ENCODE results near the gene SLC29A1.
A peak's percentile ranks its signal among the peaks of the same experiment; 100 is the strongest.
"Not testable (repeated sequence)": the region's sequence is repeated elsewhere in the genome, so short reads cannot be mapped to it uniquely, and the experiment has no call there.

SLC29A1 gene

DNA sequence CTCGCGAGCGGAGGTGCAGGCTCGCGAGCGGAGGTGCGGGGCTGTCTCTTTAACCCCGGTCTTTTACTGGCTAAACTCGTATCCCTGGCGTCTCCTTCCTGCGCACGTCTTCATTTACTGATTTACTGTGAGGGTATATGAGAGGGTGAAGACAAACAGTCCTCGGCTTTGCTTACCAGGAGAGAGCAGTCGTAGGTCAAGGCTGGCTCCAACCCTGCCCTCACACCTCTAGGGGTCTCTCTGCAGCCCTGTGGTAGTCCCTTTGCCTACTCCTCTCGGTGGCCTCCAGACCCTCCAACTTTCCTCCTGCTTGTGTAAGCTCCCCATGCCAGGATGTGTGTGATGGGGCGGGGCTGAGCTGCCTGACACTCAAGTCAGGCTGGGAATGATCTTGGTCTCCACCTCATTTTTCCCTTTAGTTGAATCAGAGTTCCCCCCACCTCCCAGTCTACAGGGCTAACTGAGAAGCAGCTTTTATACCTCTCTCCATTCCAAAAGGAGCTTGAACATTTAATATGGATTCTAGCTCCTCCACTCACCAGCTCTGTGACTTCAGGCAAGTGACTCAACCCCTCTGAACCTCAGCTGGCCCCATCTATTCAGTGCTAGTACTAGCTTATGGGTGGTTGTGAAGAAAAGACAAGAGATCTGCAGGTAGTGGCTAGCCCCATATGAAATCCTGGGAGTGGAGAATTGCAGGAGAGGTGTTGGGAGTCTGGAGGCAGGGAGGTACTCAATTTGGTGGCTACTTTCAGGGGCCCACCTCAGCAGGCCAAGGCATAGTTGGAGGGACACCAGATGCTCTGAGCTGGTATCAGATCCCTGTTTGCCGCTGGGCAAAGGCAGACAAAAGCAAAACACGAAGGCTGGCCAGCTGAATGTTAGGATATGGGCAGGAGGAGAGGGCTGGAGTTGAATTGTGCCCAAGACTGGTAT, 902 bp downstream of the SLC29A1 start:
- DNase-seq = no peak

DNA sequence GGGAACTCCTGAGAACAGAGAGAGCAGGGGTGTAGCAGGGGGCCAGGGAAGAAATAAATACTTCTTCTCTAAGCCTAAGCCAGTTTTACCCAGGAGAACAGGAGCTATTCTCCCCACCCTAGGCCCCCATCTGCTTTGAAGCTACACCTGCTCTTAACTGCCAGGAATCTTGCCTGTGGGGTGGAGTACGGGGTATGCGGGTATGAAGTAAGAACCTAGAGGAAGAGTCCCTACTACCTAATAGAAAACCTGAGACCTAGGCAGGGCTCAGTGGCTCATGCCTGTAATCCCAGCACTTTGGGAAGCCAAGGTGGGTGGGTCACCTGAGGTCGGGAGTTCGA, 1.5 kb downstream of the SLC29A1 start:
- DNase-seq = no peak

DNA sequence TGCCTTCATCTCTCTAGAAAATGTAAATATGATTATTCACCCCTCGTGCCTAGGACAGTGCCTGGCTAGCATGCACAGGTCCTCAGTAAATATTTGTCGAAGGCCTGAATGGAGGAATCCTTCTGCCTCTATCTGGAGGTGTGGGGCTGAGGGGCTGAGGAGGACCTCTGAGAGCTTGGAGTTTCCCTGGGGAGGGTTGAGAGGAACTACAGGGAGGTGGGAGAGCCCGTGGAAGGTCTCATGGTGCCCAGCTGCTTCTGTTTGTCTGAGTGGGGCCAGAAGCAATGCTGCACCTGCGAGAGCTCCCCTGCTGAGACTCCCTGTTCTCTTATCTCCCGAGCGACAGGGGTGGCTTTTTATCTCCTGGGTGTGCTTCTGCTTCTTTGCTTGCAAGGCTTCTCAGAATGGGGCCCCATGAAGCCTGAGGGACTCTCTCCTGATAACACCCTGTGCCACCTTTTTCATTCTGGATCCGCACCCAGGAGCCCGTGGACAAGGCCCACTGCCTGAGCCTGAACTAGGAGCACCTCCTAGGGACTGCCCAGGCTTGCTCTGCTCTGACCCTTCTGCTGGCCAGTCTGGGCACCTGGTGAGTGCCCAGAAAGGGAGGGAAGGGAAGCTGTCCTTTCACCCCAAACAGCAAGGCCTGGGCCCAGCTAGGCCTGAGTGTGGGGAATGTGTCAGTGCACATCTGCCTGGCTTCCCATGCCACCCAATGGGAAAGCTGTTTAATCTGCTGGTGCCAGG, 2.4 kb downstream of the SLC29A1 start:
- DNase-seq = no peak

DNA sequence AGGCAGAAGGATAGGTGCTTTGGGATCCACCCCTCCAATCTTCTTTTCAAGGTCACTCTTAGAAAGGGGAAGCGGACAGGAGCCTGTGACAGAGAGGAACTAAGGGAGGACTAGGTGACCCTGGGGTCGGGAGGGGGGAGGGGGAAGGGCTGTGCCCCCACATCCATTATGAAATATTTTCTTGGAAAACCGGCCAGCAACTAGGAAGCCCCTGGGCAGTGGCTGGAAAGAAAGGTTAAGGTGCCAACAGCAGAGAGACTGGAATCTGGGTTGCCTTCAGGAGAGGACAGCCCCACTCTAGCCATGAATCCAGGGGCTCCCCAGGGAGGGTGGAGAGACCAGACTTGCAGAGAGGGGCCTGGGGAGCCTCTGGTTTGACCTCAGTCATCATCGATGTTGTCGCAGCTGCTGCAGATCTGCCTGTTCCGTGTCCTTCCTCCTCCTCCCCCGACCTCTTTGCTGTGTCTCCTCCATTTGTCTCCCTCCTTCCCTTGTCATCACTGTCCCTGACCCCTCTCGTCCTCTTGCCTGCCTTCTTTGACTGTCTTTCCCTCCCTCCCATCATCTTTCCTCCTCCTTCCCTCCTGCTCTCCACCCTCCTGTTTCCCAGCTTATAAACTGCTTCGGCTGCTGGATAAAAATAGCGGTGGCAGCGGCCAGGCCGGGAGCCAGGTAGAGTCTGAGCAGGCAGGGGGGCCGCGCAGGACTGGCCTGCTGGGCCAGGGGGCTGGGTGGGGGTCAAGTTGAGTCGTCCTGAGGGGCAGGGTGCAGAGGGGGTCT, 3.2 kb downstream of the SLC29A1 start:
- no peak for DNase-seq

DNA sequence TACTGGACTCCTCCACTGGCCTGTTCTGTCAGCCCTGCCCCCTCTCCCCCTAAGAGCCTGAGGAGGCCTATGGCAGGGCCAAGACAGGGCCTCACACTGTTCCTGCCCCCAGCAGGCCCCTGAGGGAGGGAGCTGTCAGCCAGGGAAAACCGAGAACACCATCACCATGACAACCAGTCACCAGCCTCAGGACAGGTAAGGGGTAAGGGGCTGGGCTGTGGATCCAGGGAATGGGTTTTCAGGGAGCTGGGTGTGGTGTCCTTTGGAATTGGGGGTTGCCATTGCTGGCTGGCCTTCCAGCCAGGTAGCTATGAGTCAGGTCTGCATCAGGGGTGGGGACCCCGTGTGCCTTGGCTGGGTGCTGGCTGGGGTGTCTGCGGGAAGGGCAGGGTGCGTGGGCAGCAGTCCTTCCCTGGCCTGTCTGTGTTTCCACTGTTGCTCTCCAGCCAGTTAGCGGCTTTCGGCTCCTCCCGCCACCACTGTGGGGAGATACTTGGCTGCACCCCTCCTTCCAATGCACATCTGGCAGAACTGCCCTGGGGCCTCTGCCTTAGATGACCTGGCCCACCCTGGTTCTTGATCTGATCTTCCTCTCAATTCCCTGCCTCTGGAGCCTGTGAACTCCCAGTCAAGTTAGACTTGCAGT, 3.9 kb downstream of the SLC29A1 start:
- no peak for DNase-seq

DNA sequence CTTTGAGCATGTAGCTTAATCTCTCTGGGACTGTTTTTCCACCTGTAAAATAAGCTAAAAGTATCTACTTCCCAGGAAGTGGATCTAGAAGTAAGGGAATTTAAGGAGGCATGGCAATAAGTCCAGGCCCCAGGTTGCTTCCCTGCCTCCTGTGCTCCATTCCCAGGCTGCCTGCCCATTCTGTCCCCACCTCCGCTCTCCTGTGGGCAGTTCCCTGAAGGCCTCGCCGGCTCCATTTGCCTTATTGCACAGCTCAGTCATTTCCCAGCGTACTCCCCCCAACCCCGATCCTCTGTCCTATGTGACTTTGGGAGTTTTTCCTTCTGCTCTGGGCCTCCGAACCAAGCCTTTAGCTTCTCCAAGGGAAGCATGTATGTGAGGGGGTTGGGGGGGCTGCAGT, 4.6 kb downstream of the SLC29A1 start:
- DNase-seq = no peak

DNA sequence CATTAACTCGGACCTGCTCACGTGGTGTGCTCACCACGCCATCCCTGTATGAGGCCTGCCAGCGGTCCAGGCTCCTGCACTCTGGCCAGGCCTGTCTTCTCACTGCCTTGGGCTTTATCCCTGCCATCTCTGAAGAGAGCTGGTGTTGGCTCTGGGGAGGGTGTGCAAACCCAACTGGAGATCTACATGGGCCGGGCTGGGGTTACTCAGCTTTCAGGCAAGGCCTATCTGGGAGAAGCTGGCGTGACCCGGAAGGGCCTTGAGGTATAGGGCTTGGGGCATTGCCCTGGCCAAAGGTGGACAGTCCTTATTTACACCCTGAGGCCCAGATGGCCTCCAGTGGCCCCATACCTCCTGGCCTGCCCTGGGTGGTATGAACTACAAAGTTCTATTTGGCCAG, 5.0 kb downstream of the SLC29A1 start:
- no peak for DNase-seq

DNA sequence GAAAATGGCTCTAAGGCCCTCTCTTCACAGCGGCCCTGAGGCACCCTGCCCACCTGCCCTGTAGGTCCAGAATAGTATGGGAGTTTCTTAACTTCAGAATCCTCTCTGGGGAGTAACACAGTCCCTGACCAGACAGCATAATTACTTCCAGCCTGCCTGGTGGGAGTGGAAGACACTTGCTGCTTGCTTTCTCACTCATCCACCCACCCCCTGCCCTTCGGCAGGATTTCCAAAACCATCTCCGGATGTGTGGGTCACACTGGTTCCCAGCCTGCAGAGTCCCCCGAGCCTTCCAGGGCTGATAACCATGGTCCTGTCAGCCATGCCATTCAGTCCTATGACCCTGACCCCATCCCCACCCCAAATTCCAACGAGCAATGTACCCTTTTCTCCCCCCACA, 5.4 kb downstream of the SLC29A1 start:
- no peak for DNase-seq

DNA sequence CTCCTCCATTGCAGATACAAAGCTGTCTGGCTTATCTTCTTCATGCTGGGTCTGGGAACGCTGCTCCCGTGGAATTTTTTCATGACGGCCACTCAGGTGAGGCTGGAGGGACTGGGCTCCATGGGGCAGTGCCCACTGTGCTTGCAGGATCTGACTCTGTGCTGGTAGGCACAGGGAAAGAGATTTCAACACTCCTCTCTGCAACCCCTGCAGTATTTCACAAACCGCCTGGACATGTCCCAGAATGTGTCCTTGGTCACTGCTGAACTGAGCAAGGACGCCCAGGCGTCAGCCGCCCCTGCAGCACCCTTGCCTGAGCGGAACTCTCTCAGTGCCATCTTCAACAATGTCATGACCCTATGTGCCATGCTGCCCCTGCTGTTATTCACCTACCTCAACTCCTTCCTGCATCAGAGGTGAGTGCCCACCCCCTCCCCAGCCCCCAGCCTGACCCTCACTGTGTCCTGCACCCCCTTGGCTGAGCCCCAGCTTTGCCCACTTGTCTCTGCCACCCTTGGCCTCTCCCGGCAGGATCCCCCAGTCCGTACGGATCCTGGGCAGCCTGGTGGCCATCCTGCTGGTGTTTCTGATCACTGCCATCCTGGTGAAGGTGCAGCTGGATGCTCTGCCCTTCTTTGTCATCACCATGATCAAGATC, 6.1 kb downstream of the SLC29A1 start:
- no peak for DNase-seq

DNA sequence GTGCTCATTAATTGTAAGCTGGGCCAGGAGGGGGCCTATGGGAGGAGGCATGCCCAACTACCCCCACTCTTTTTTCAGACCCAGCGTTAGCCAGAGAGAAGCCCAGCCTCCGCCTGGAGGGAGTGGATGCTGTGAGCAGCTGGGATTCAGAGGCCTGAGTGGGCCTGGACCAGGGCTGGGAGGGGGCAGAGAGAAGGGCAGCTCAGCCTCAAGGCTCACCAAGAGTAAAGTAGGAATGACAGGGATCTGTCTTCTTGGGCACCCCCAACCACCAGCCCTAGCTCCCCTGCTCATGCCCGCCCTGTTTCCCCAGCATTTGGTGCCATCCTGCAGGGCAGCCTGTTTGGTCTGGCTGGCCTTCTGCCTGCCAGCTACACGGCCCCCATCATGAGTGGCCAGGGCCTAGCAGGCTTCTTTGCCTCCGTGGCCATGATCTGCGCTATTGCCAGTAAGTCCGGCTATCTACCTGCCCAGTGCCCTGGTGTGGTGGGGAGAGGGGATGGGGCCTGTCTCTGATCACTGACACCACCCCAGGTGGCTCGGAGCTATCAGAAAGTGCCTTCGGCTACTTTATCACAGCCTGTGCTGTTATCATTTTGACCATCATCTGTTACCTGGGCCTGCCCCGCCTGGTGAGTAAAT, 6.8 kb downstream of the SLC29A1 start:
- DNase-seq = no peak

DNA sequence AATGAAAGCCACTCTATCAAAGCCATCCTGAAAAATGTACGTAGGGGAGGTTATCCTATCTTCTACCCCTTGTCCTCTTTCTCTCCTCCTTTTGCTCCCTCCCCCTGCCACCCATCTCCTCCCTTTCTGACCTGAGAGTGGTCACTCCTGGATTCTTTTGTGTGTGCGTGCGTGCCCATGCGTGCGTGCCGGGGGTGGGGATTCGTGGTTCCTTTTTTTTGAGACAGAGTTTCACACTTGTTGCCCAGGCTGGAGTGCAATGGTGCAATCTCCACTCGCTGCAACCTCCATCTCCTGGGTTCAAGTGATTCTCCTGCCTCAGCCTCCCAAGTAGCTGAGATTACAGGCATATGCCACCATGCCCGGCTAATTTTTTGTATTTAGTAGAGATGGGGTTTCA, 8.0 kb downstream of the SLC29A1 start:
- not testable (repeated sequence) for DNase-seq

DNA sequence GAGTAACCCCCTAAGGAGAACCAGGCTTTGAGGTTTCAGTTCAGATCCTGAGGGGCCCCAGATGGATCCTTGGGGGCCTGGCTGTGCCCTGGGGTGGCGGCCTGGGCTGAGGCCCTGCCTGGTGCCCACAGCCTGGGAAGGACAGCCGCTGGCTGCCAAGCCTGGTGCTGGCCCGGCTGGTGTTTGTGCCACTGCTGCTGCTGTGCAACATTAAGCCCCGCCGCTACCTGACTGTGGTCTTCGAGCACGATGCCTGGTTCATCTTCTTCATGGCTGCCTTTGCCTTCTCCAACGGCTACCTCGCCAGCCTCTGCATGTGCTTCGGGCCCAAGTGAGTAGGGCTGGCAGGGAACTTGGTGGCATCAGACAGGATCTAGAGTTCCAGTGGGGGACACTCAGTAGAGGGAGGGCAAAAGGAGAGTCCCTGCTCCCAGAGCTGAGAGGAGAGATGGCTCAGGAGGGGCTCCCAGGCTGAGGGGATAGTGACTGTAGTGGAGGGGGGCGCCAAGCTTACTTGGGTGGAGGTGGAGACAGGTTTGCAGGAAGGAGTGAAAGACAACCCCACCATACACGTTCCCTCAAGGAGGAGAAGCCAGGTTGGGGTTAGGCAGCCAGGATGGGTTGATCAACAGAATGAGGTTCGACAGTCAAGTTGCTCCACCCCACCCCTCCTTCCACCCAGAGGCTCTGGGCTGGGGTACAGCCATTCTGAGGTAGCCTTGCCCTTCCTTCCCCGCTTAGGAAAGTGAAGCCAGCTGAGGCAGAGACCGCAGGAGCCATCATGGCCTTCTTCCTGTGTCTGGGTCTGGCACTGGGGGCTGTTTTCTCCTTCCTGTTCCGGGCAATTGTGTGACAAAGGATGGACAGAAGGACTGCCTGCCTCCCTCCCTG, 9.5 kb downstream of the SLC29A1 start:
- no peak for DNase-seq

DNA sequence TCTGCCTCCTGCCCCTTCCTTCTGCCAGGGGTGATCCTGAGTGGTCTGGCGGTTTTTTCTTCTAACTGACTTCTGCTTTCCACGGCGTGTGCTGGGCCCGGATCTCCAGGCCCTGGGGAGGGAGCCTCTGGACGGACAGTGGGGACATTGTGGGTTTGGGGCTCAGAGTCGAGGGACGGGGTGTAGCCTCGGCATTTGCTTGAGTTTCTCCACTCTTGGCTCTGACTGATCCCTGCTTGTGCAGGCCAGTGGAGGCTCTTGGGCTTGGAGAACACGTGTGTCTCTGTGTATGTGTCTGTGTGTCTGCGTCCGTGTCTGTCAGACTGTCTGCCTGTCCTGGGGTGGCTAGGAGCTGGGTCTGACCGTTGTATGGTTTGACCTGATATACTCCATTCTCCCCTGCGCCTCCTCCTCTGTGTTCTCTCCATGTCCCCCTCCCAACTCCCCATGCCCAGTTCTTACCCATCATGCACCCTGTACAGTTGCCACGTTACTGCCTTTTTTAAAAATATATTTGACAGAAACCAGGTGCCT, 10.2 kb downstream of the SLC29A1 start:
- DNase-seq = no peak

DNA sequence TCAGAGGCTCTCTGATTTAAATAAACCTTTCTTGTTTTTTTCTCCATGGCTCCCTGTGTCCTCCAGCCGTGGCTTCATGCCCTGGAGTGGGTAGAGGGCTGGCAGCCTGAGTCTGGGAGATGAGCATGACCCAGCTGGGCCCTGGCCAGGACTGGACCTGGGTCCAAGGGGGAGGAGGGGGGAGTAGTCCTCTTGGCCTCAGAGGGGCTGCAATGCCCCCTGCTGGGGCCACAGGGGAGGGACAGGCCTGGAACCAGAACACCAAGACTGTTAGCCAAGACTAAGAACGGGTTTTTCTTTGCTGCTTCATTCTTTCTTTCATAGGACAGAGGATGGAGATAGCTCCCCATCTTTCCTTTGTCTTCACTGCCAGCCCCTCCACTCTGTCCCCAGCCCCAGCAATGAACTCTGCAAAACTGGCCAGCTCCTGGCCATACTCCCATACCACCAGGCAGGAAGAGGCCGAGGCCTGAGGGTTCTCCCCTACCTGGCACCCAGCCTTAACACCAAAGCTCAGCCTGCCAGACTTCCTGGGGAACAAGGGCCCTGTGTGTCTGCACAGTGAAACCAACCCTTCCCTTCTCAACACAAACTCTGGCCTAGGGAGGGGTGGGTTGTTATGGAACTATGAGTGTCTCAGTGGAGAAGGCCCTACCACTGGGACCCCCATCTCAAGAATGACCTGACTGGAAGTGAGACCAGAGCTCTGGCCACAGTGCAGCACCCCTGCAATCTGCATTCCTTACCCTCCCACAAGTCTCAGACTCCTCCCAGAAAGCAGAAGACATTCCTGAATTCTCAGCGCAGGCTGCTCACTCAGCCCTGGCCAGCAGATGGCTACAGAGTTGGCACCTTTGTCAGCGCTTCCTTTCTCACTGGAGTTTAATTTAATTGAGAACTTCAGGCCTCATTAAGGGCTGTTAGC, 11.0 kb downstream of the SLC29A1 start:
- no peak for DNase-seq

DNA sequence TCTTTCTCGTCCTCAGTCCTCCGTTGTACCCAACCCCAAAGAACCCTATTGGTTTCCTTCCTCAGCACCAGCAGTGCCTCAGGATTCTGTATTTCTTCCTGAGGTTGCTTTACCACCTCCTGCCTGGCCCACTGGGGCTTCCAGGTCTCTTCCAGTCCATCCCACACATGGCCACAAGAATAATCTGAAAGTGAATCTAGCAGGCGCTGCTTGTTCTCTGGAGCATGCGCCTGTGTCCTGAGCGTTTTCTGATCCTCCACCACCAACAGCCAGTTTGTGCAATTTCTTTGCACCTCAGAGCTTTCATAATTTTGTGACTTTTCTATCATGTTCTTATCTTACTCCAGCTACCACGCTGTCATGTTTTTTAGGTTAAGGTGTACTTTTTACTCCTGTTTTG, 11.9 kb downstream of the SLC29A1 start:
- DNase-seq = no peak

DNA sequence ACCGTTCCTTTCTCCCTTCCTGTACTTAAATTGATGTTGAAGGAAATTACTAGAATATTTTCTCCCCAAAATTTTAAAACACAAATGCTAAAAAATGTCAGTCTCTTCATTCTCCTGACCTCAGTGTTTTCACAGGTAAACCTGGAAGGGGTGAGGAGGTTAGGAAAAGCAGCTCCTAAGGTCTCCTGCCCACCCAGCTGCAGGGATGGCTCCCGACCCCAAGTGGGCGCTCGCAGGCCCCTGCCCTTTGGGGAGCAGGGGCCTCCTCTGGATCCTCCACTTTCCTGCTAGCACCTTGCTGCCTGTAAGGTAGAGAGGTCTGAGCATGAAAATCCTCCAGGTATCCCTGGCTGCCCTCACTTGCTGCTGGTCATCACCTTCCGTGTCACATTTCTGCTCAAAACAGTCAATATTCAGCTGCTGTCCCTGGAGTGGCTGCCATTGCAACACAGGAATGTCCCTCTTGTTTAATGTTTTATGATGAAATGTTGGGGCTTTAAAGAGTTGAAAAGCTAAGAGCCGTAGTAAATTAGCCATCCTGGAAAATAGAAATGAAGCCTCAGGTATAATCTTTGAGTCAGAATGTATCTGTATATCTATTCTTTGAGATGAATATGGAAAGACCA, 12.6 kb downstream of the SLC29A1 start:
- no peak for DNase-seq

DNA sequence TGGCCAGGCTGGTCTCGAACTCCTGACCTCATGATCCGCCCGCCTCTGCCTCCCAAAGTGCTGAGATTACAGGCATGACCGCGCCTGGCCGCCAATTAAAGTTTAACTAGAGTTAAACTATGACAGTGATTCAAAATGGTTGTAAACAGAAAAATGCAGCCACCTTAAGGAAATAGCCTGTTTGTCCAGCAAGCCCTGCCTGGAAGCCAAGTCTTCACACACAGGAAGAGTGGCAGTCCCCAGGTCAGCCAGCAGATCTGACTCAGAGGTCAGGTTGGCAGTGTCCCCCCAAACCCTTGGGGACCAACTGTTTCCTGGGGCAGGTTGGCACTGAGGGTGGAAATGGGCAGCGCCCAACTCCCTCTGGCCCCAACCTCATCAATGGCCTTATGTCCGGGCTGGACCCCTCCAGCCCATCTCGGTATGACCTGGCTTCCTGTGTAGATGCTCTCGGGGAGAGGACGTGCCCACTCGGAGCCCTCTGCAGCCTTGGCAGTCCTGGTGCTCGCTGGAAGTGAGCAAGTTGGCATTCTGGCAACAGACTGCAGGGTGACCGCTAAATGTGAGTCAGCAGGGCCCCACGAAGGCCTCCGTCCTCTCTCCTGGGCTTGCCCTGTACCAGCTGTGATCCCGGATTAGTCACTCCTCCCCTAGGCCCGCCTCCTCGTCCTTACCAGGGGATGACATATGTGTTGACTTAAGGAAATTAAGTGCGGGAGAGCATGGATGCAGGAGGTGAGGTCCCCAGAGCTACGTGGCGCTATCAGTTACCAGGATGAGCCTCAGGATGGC, 13.8 kb downstream of the SLC29A1 start:
- peak; percentile 36 for DNase-seq

DNA sequence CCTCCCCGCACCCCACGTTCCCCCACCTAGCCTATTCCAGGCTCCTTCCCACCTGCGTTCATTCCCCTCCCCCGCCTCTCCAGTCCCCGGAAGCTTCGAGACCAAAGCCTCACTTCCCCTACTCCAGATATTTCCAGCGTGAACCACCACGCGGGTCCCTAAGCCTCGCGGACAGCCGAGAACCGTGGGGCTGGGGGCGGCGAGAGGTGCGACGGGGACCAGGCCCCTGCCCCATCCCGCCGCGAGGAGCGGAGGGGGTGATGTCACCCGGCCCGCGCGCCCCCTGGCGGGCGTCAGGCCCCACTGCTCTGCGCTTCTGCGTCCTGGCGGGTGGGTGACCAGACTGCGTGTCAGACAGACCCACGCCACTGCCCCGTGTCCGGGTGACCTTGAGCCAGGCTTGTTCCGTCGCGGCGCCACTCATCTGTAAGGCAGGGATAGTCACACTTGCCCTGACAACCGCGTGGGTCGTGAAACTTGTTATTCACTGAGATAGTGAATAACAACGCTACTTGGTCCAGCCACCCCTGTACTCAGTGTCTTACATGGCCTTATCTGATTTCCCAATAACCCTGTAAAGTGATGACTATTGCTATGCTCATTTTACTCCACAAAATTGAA, 14.5 kb downstream of the SLC29A1 start:
- DNase-seq = peak; percentile 53

Data from NK-92 treated with Interleukin-12 subunit alpha and Interleukin-12 subunit beta, amount 100 ng/mL, for 24 hours (cell line).